Measurements from ENCODE around the gene NPIPA1.
"Not testable (repeated sequence)": the region's sequence is repeated elsewhere in the genome, so short reads cannot be mapped to it uniquely, and the experiment has no call there.

Gene NPIPA1

GRCh38 chr16:14929176-14929575 is 8.1 kb upstream of the NPIPA1 start:
- not testable (repeated sequence) for FAIRE-seq; DNase-seq (ENCODE audit: insufficient read length, low spot score)

DNA sequence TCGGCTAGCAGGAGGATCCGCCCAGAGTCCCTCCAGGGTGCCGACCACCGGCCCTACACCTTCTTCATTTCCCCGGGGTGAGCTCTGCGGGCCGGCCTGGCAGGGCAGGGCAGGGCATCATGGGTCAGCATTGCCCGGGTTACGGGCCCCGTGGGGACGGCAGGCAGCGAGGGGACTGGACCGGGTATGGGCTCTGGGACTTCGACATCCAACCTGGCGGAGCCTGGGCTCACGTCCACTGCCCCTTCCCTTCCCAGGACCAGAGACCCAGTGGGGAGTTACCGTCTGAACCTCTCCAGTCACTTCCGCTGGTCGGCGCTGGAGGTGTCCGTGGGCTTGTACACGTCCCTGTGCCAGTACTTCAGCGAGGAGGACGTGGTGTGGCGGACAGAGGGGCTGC is 7.0 kb upstream of the NPIPA1 start:
- not testable (repeated sequence) for FAIRE-seq

DNA sequence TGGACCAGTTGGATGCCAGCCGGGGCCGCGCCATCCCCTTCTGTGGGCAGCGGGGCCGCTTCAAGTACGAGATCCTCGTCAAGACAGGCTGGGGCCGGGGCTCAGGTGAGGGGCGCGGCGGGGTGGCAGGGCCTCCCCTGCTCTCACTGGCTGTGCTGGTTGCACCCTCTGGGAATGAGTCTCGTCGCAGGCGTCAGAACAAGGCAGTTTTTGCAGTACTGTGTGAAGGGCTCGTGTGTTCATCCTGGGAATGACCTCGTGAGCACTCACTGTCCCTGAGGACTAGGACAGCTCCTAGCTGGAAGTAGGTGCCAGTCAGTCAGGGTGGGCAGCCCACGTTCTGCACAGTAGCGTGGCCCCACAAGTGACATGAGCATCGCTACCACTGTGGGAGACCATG is 6.3 kb upstream of the NPIPA1 start:
- not testable (repeated sequence) for FAIRE-seq; DNase-seq (ENCODE audit: insufficient read length, low spot score)

More for the DNA sequence above, 7.0 kb upstream of the NPIPA1 start:
- DNase-seq (ENCODE audit: insufficient read length, low spot score): not testable (repeated sequence)

DNA sequence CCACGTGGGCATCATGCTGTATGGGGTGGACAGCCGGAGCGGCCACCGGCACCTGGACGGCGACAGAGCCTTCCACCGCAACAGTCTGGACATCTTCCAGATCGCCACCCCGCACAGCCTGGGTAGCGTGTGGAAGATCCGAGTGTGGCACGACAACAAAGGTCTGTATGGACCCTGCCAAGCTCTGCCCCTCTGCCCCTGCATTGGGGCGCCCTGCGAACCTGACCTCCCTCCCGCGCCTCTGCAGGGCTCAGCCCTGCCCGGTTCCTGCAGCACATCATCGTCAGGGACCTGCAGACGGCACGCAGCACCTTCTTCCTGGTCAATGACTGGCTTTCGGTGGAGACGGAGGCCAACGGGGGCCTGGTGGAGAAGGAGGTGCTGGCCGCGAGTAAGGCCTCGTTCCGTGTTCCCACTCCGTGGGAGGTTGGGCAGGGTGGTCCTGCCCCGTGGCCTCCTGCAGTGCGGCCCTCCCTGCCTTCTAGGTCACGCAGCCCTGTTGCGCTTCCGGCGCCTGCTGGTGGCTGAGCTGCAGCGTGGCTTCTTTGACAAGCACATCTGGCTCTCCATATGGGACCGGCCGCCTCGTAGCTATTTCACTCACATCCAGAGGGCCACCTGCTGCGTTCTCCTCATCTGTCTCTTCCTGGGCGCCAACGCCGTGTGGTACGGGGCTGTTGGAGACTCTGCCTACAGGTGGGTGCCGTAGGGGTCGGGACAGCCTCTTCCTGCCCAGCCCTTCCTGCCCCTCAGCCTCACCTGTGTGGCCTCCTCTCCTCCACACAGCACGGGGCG is 4.5 kb upstream of the NPIPA1 start:
- not testable (repeated sequence) for DNase-seq (ENCODE audit: insufficient read length, low spot score); FAIRE-seq

DNA sequence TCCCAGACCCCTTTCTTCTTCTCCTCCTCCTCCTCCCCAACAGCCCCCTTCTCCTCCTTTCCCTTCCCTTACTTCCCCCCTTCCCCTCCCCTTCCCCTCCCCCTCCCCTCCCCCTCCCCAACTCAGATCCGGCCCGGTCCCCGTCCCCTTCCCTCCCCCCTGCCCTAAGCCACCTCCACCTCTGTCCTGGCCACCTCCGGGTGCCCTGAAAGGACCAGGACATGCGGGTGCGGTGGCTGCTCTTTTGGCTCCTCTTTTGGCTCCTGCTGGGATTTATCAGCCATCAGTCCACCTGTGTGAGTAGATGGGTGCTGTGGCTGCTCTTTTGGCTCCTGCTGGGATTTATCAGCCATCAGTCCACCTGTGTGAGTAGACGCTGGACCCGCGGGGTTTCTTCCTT is 751 bp downstream of the NPIPA1 start:
- not testable (repeated sequence) for FAIRE-seq; DNase-seq (ENCODE audit: insufficient read length, low spot score)

DNA sequence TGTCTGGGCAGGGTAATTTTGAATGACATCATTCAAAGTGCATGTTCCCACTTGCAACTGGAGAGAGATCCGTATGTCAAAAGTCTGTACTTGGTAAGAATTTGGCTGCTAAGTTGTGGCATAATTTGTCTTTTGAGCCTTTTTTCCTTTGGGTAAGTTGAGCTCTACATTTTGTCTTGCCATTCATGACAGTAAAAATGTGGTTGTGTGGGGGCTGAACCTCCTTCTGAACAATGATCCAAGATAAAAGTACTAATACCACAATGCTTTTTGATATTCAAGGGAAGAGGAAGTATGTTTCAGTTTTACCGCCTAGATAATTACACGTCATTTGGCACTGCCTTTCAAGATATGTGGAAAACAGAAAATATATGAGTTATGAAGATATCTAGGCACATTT is 5.4 kb downstream of the NPIPA1 start:
- not testable (repeated sequence) for FAIRE-seq; DNase-seq (ENCODE audit: insufficient read length, low spot score)

DNA sequence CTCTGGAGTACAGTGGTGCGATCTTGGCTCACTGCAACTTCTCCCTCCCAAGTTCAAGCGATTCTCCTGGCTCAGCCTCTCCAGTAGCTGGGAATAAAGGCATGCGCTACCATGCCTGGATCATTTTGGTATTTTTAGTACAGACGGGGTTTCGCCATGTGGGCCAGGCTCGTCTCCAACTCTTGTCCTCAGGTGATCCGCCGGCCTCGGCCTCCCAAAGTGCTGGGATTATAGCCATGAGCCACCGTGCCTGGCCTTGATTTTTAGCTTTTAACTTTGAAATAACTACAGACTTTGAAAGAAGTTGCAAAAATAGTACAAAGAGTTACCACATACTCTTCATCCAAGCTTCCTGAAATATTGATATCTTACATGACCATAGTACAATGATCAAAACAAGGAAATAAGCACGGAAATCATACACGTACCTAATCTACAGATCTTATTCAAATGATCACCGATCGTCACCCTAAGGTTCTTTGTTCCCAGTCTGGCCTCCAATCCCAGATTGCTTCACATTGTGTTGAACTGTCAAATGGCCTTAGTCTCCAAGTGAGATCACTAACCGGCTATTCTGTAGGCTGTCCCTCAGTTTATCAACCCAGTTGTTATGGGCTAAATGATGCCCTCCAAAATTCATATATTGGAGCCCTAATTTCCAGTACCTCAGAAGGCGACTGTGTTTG is 18.4 kb downstream of the NPIPA1 start:
- DNase-seq (ENCODE audit: insufficient read length, low spot score) (no peak), FAIRE-seq (no peak)

DNA sequence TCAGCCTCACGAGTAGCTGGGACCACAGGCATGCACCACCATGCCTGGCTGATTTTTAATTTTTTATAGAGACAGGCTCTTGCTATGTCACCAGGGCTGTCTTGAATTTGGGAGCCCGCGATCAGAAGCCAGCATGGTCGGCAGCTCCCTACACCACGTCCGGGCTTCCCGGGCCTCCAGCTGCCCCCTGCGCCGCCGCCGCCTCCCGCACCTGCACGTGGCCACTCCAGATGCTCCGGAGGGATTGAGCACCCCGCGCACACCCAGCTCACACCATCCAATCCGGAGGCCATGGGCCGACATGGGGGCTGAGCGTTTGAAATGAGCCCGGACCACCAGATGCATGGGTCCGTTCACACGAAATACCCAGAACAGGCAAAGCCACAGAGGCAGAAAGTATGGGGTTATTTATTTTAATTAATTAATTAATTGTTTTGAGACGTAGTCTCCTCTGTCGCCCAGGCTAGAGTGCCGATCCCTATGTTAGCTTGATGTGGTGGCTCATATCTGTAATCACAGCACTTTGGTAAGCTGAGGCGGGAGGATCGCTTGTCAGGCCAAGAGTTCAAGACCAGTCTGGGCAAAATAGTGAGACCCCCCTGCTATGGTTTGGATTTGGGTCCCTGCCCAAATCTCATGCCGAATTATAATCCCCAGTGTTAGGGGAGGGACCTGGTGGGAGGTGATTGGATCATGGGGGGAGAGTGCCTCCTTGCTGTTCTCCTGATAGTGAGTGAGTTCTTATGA is 20.5 kb downstream of the NPIPA1 start:
- DNase-seq (ENCODE audit: insufficient read length, low spot score): no peak
- no peak for FAIRE-seq

DNA sequence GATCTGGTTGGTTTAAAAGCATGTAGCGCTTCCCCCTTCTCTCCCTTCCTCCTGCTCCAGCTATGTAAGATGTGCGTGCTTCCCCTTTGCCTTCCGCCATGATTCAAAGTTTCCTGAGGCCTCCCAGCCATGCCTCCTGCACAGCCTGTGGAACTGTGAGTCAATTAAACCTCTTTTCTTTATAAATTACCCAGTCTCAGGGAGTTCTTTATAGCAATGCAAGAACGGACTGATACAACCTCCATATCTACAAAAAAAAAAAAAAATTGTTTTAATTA is 21.0 kb downstream of the NPIPA1 start:
- no peak for FAIRE-seq
- no peak for DNase-seq (ENCODE audit: insufficient read length, low spot score)

DNA sequence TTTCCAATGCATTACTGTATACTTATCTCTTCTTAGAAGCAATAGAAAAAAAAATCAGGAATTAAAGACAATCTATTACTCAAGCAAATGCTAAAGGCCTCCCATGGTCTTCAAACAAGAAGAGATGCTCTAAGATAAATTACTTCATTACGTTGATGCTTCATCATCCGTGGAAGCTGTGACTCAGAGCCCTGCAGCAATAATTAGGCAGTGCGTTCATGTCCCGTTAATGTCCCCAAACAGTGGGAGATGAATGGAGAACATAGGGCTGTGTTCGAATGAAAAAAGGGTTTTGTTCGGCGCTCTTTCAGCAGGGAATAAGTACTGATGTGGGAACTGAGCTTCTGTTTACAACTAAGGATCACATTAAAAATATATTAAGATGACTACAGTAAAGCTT is 21.7 kb downstream of the NPIPA1 start:
- DNase-seq (ENCODE audit: insufficient read length, low spot score) (no peak), FAIRE-seq (no peak)

DNA sequence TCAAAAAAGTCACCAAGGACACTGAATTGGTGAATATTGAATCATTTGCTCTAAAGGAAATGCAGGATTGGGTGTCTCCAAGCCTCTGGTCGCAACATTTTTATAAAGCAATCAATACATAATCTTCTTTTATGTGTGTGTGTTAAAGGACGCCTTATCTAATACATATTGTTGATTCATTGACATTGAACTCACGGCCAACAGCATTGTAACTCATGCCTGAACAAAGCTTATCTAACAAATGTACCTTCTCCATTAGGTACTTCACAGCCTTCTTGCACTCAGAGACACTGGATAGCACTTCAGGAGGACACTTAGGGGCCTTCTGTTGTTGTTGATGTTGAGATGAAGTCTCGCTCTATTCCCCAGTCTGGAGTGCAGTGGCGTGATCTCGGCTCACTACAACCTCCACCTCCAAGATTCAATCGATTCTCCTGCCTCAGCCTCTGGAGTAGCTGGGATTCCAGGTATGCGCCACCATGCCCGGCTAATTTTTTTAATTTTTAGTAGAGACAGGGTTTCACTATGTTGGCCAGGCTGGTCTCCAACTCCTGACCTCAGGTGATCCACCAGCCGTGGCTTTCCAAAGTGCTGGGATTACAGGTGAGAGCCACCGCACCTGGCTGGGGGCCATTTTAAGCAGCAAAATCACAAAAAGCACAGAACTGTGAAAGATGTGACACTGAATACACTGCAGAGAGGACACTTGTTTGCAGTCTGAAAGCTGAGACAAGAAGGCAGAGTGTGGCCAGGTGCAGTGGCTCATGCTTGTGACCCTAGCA is 24.4 kb downstream of the NPIPA1 start:
- FAIRE-seq: no peak
- DNase-seq (ENCODE audit: insufficient read length, low spot score): no peak

DNA sequence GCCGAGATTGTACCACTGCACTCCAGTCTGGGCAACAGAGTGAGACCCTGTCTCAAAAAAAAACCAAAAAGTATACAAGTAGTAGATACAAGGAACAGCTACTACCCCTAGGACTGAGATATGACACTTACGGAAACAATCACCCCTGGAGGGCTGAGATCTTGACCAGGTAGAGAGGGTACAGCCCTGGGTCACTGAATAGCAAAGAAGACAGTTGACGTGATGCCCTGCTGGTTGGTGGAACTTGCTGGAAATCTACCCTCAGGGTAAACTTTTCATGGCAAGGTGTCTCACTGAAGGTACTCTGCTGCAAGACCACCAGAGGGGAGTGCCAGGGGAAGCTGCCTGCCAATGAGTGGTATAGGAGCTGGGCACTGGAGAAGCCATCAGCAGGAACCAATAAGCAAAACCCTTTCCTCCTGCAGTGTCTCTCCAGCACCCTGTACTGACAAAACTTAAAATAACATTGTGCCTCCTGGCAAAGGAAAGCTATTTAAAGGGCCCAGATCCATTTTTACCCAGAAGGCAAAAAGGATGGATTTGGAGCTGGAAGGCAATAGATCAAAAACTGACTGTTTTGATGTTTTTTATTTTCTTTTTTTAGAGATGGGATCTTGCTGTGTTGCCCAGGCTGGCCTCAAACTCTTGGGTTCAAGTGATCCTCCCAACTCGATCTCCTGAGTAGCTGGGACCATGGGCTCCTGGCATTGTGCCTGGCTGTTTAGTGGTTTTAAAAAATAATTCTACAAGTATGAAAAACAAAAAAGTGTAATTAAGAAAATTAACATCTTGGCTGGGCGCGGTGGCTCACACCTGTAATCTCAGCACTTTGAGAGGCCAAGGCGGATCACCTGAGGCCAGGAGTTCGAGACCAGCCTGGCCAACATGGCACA is 26.3 kb downstream of the NPIPA1 start:
- DNase-seq (ENCODE audit: insufficient read length, low spot score) (no peak), FAIRE-seq (no peak)

GRCh38 chr16:14965328-14965727 is 28.1 kb downstream of the NPIPA1 start:
- FAIRE-seq (no peak), DNase-seq (ENCODE audit: insufficient read length, low spot score) (no peak)

GRCh38 chr16:14969795-14970194 is 32.6 kb downstream of the NPIPA1 start:
- DNase-seq (ENCODE audit: insufficient read length, low spot score); FAIRE-seq: not testable (repeated sequence)

GRCh38 chr16:14971621-14972228 is 34.5 kb downstream of the NPIPA1 start:
- not testable (repeated sequence) for DNase-seq (ENCODE audit: insufficient read length, low spot score); FAIRE-seq

DNA sequence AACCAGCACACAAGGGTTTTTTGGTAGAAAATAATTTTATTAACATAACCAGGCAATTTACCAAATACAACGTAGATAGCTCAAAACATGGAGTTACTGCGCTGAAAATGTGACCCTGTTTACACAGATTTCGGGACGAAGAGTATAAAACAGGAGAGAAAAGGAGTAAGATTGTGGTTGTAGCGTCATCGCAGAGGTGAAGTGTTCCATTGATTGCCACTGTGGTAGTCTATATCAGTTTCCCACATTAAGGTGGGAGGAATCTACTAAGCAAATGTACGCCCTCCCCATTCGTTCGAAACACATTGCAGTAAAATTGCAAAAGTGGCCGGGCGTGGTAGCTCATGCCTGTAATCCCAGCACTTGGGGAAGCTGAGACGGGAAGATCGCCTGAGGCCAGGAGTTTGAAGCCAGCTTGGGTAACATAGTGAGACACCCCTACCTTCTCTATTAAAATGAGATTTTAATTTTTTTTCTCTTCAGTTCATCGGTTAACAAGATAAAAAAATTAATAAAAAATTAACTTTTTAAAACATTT is 36.6 kb downstream of the NPIPA1 start:
- FAIRE-seq; DNase-seq (ENCODE audit: insufficient read length, low spot score): not testable (repeated sequence)

DNA sequence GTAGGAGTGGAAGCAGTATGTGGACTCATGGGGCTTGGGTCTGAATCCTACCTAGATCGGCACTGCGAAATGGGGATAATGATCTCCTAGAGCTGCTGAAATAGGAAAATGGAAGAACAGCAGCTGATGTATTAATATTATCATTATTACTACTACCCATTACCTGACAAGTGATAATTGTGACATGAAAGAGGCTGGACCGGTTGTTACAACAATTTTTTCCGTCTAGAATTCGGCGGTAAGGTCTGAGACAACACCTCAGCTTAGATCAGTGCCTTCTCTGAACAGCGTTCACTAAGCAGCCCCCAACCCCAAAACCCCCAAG is 37.0 kb downstream of the NPIPA1 start:
- not testable (repeated sequence) for DNase-seq (ENCODE audit: insufficient read length, low spot score); FAIRE-seq

- peak; percentile 85 for FAIRE-seq
- peak; percentile 93 for DNase-seq (ENCODE audit: insufficient read length, low spot score)
These were observed 37.6 kb downstream of the NPIPA1 start, which contains the start of gene PDXDC1 for GRCh38 chr16:14974656-14975417. Gene PDXDC1 (plus strand): TSS chr16:14975026. CDS start chr16:14975200, 174 bp downstream.
